Effector CD8-positive, alpha-beta T cell (primary cell): Measurements from ENCODE around the gene NELL1.
"Not testable (repeated sequence)": the region's sequence is repeated elsewhere in the genome, so short reads cannot be mapped to it uniquely, and the experiment has no call there.

Experiments used
- DNase-seq: peaks from one replicate; lab custom pipeline; 2025; lab: John Stamatoyannopoulos, UW

The NELL1 gene

GRCh38 chr11:20770414-20770946 lies 101.1 kb downstream of the NELL1 start:
- DNase-seq: no peak

DNA sequence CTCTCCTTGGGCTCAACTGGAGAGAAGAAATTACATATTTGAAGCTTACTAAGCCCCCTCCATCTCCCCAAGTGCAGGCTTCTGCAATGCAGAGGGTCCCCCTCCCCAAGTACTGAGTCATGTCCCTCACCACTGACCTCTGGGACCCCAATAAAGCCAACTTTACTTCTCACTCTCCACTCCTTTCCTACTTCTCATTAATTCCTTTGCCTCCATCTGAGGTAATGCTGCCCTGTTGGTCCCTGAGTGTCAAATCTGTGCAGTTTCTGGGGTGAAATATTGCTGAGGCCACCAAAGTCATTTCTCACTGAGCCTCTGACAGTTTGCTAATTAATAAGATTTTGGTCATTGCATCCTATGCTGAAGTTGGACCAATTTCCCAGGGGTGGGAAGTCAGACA lies 101.6 kb downstream of the NELL1 start:
- DNase-seq: no peak

- no peak for DNase-seq
These were observed 102.3 kb downstream of the NELL1 start for GRCh38 chr11:20771681-20772080.

GRCh38 chr11:20775331-20775730 lies 105.9 kb downstream of the NELL1 start:
- DNase-seq: no peak

- DNase-seq: no peak
These were observed 113.4 kb downstream of the NELL1 start for GRCh38 chr11:20782775-20783174.

GRCh38 chr11:20783220-20783619 lies 113.8 kb downstream of the NELL1 start:
- no peak for DNase-seq

DNA sequence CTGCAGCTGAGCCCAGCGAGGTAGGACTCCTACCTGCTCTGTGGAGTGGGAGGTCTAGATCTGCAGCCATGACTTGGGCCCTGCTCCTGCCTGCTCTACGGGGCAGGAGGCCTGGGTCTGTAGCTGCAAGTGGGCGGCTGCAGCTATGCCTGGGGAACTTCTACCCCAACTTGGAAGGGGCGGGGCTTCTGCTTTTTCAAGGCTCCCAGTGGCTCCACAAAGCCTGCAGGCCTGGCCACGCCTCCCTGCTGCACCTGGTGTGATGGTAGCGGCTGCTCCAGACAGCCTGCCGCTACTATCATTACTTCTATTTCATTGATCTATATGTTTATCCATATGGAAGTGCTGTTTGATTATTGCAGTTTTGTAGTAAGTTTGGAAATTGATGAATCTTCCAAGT lies 121.2 kb downstream of the NELL1 start:
- no peak for DNase-seq

DNA sequence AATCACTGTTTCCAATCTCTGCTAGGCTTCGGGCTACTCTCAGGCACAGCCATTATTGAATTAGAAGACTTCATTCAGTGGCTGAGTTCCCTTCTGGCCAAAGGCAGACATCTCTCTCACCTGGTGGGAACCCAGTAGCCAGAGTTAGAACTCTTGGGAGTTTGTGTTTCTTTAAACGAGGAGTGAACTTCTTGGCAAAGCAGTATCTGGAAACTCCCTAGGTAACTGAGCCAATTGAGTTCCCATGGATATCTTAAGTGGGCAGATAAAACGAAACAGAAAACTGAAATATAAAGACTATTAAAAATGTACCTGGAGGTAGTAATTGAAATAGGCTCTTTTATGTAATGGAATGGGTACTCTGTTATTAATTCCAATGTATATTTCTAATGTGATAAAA lies 125.6 kb downstream of the NELL1 start:
- no peak for DNase-seq

DNA sequence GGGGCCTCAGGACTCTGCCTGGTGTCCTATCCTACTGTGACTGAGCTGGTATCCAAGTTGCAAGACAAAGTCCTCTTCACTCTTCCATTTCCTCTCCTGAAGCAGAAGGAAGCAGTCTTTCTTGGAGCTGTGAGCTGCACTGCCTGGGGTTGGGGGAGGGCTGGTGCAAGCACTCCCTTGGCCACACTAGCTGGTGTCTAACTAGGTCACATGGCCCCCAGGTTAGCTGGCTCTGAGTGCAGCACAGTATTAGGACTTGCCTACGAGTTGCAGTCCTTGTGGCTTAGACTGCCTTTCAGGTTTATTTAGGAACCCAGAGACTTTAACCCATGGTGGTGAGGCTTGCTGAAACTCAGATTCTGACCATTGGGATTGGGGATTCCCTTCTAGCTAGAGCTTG lies 138.9 kb downstream of the NELL1 start:
- no peak for DNase-seq

DNA sequence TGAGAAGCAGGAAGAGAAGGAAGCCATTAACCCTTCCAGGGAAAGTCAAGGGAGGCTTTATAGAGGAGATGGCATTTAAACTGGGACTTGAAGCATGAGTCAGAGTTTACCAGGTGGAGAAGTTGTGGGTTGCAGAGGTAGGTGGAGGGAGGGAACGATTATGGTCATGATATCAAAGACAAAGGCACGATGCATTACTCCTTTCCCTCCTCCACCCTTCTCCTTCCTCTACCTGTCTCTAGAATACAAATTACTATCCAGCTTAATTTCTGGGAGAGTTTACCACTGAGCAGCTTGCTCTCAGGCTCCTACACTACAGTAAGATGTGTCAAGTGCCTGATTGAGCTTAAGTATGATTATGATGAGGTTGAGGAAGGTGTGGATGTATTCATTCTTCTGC lies 151.7 kb downstream of the NELL1 start:
- no peak for DNase-seq

DNA sequence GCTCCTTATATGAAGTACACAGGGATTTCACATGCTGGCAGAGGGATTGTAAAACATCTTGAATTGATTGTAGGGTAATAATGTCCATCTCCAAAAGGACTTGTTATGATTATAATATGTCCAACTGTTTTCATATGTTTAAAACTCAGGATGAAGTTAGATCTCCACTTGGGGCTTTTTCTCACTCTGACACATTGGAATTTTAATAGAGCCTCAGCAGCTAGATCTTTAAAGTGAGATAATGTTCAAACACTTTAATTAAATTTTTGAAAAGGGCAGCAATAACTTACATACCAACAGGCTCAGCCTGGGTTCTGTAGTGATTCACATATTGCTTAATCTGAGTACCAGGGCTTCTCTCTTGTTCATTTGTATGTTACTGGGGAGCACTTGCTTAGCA lies 152.1 kb downstream of the NELL1 start:
- DNase-seq: no peak

DNA sequence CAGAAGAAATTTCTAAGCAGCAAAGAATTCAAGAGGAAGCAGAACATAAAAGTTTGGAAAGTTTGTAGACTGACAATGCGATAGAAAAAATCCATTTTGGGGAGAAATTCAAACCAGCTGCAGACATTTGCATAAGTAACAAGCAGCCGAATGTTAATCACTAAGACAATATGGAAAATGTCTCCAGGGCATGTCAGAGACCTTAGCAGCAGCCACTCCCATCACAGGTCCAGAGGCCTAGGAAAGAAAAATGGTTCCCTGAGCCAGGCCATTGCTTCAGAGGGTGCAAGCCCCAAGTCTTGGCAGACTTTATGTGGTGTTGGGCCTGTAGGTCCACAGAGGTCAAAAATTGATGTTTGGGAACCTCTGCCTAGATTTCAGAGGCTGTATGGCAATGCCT lies 155.4 kb downstream of the NELL1 start:
- no peak for DNase-seq

DNA sequence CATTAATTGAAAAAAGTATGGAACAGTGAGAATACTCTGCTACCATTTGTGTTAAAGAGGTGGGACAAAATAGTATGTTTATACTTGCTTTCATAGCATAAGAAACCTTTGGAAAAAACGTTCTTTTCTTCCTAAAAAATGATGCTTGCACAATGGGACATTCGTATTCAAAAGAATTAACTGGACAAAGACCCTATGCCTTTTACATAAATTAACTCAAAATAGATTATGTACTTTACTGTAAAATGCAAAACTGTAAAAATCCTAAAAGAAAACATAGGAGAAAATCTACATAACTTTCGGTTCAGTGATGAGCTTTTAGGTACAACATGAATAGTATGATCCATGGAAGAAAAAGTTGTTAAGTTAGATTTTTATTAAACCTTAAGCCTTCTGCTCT lies 166.2 kb downstream of the NELL1 start:
- DNase-seq: no peak

GRCh38 chr11:20839231-20839630 lies 169.8 kb downstream of the NELL1 start:
- DNase-seq: no peak

- DNase-seq: no peak
These were observed 171.0 kb downstream of the NELL1 start for GRCh38 chr11:20840341-20840740.

DNA sequence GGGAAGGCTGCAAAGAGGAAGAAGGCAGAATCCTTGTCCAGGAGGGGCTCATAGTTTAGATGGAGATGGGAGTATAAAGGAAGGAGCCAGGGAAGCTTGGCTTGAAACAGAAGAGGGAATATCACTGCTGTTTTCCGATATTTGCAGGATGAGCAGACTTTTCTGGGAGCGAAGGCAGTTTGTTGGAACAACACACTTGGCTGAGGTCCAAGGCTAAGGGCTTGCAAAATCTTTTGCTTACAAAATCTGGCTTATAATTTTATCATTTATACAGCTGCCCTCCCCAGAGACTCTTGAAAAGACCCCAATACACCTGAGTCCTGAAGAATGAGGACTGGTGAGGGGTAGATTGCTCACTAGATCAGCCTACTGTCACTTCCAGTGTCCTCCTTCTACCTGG lies 174.8 kb downstream of the NELL1 start:
- DNase-seq: no peak

DNA sequence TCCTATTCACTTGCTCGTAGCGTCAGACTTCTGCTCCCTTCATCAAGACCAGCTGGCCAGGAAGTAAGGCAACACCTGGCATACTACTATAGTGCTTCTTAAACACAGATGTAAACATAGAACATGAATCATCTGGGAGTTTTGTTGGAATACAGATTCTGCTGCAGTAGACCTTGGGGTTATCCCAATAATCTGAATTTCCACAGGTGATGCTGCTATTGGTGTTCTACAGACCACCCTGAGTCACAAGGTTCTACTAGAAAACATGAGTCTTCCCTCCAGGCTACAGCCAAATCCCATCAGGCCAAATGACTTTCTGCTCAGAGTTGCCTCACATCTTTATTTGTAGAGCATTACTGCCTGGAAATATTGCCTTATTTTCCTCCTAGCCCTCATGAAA lies 175.2 kb downstream of the NELL1 start:
- DNase-seq: no peak

DNA sequence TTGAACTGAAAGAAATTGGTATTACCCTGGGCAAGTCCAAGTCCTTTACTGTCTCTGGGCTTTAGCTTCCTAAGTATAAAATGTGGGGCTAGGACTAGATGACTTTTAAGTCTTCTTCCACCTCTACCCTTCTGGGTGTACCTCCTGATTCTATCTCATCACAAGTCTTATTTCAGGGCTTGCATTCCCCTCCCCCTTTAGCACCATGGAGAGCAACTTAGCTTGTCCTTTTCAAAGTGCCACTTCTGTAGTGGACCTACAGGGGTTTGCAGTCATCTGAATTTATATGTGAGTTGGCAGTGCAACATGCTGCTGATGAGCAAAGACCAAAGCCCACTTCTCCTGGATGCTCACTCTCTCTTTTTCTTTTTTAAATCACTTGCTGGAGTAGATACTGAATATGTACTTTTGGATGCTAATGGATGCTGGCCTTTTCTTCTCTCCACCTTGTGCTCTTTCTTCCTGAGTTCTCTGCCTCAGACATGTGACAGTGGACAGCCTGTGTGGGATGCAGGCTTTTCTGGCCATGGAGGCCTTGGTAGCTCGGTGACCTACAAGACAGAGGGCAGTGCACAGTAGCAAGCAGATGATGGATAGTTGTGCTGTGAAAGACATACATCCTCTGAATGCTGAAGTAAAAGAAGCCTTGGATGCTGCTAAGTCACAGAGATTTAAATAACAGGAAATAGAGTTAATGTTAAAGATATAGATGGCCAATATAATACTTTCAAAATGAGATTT lies 185.0 kb downstream of the NELL1 start:
- DNase-seq: no peak

DNA sequence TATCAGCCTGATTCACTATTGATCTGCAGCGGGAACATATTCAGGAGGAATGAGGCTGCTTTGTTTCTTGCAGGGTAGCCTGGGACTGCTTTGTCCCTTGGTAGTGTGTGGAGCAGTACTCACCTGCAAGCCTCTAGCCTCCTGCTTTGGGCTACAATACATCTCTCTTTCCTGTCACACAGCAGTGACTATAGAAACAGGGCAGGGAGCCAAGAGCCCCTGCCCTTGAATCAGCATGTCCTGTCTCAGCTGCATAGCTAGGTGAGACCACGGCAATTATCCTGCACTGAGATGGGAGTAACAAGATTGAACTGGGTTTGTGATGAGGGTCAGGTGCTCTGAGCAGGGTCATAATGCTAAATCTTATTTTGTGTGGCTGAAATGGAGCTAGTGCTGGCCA lies 191.9 kb downstream of the NELL1 start:
- no peak for DNase-seq

DNA sequence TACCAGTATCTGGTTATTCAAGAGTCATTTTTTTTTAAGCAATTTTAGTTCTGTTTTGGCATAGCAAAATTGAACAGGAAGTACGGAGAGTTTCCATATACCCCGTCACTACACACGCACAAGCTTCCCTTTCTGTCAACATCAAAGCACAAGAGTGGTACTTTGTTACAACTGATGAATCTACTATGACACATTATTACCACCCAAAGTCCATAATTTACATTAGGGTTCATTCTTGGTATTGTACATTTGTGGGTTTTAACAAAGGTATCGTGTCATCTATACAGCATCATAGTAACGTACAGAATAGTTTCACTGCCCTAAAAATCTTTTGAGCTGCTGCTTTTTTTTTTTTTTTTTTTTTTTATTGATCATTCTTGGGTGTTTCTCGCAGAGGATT lies 192.9 kb downstream of the NELL1 start:
- not testable (repeated sequence) for DNase-seq

DNA sequence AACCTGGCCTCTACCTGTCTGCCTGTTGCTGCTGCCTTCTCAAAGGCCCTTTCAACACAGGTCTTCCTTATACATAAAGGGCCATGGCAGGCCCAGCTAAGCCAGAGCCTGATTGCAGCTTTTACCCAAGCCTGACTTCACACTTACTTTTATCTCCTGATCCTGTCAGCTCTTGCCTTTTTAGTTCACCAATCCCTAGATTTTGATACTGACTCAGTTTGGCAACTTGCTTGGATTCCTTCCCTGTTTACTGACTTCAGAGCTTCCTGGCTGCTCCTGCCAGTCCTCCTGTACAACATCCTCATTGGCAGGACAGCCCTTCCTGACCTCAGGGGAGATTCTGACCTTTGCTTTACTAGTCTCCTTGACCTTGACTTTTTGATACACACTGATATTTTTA lies 195.2 kb downstream of the NELL1 start:
- DNase-seq: no peak

DNA sequence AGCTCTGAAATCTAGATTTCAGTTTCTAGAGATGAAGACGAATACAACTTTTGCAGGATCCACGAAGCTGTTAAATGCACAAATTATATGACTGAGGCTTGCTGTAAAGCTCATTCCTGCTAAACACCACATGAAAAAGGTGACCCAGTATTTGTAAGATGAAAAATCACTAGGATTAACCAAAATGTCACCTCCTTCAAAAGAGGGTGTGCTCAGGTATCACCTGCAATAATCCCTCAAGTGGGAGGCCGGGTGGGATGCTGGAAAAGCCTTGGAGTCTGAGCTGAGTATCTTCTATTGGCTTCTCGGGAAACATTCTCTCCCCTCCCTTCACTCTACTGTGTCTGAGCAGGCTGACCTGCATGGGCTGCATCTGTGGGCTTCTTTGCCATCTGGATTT lies 195.8 kb downstream of the NELL1 start:
- no peak for DNase-seq

- DNase-seq: no peak
These were observed 199.7 kb downstream of the NELL1 start for GRCh38 chr11:20869123-20869522.

DNA sequence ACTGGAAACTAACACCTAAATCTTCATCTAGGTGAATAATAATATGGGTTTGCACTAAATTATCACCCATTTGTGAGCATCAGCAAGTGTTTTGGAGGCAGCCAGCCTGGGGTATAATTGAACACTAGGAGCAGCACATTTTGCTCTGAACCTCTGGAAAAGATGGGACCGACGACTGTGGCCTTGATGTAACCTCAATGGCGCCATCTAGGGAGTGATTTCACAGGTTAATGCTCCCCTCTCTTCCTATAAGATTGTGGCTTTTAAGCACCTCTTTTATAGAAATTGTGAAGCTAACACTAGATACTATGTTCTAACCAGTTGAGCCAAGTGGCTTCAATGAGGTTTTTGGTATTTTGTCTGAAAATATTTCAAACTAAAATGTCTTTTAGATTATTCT lies 203.7 kb downstream of the NELL1 start:
- no peak for DNase-seq
